Prostate gland (tissue), 2 donors: ENCODE results near the gene STK11.

Experiments
- CTCF ChIP-seq, 4 experiments: fragments of 200-600 bp in 2 of 4; fragments of 450-650 bp in 2 of 4; sonication (generic) in 2 of 4; IDR thresholded peaks; 1 replicate in 3 of 4; 2 replicates in 1 of 4; pipeline ENCODE4 v1.5.1; 2016 to 2019; ENCODE audit warnings: antibody characterized with exemption in 4 of 4, mild to moderate bottlenecking in 2 of 4, moderate library complexity in 2 of 4
- POLR2A ChIP-seq: fragments of 450-650 bp; IDR thresholded peaks from one replicate; pipeline ENCODE4 v1.6.1; 2016; ENCODE audit warnings: antibody characterized with exemption, mild to moderate bottlenecking

GRCh38 chr19:1248139-1248785 is 42.7 kb downstream of the STK11 start, which contains the start of gene MIDN:
- TF ChIP-seq POLR2A (peak; percentile 88), CTCF (IDR thresholded peaks at IDR 0.05) (peak in 1 of 4 experiments; percentile 40)
